KMS-11 (cell line): ENCODE results near the gene MTMR12.

Source experiments
- H2AFZ ChIP-seq: fragments of 200-600 bp; sonication (generic); 2 replicates; pipeline ENCODE4 v1.6.1; 2016; ENCODE audit warnings: antibody characterized with exemption, mixed run types, low read depth
- H3K27ac ChIP-seq: fragments of 200-600 bp; sonication (generic); 2 replicates; pipeline ENCODE4 v1.6.1; 2016; ENCODE audit warnings: mild to moderate bottlenecking, mixed run types
- H3K27me3 ChIP-seq: fragments of 200-600 bp; sonication (generic); 2 replicates; pipeline ENCODE4 v1.6.1; 2017; ENCODE audit warnings: mild to moderate bottlenecking, low read depth, mixed run types, moderate library complexity; ENCODE audit not compliant: insufficient read depth
- H3K36me3 ChIP-seq: fragments of 200-600 bp; sonication (generic); 2 replicates; pipeline ENCODE4 v1.6.1; 2017; ENCODE audit warnings: mild to moderate bottlenecking, mixed run types; ENCODE audit not compliant: insufficient read depth
- H3K4me1 ChIP-seq: fragments of 200-600 bp; sonication (generic); 2 replicates; pipeline ENCODE4 v1.6.1; 2016; ENCODE audit warnings: mild to moderate bottlenecking, low read depth, mixed run types; ENCODE audit not compliant: poor library complexity, severe bottlenecking
- H3K4me2 ChIP-seq: fragments of 200-600 bp; sonication (generic); 2 replicates; pipeline ENCODE4 v1.7.0; 2016; ENCODE audit warnings: mild to moderate bottlenecking, mixed run types
- H3K4me3 ChIP-seq: fragments of 200-600 bp; sonication (generic); IDR thresholded peaks from 2 replicates; pipeline ENCODE4 v1.6.1; 2017; ENCODE audit warnings: low read depth, low read length, mixed read lengths; ENCODE audit not compliant: insufficient read depth
- H3K79me2 ChIP-seq: fragments of 200-600 bp; sonication (generic); 2 replicates; pipeline ENCODE4 v1.6.1; 2016; ENCODE audit warnings: low read depth, mixed run types; ENCODE audit not compliant: insufficient read depth
- H3K9ac ChIP-seq: fragments of 200-600 bp; sonication (generic); 2 replicates; pipeline ENCODE4 v1.6.1; 2016; ENCODE audit warnings: mild to moderate bottlenecking, mixed run types
- H4K20me1 ChIP-seq: fragments of 200-600 bp; sonication (generic); 2 replicates; pipeline ENCODE4 v1.6.1; 2016; ENCODE audit warnings: mild to moderate bottlenecking, mixed run types; ENCODE audit not compliant: insufficient read depth
- CTCF ChIP-seq: fragments of 200-600 bp; sonication (generic); conservative IDR thresholded peaks from 2 replicates; pipeline ENCODE4 v1.6.1; 2017; ENCODE audit warnings: low read depth, mild to moderate bottlenecking, antibody characterized with exemption, low read length, moderate library complexity, mixed read lengths

MTMR12 gene

GRCh38 chr5:32304622-32305021, 8.1 kb downstream of the MTMR12 start:
- H2AFZ ChIP-seq, result no peak overlapping the region
- H3K4me1 ChIP-seq, result peaks cover 25% of the 10 kb centered on the region
- H4K20me1 ChIP-seq, result no peaks in the 10 kb centered on the region
- peaks cover 27% of the 10 kb centered on the region; the same call in 1 of the 2 replicates for H3K79me2 ChIP-seq
- H3K36me3 ChIP-seq, result no peaks in the 10 kb centered on the region
- no peak for TF ChIP-seq CTCF
- no peaks in the 10 kb centered on the region for H3K27me3 ChIP-seq
- no peak overlapping the region for H3K9ac ChIP-seq
- H3K4me2 ChIP-seq, result no peak overlapping the region
- no peak overlapping the region for H3K27ac ChIP-seq
- H3K4me3 ChIP-seq, result no peak overlapping the region

- Histone ChIP-seq H2AFZ (no peak overlapping the region), H3K27me3 (no peaks in the 10 kb centered on the region), H3K79me2 (peaks cover 27% of the 10 kb centered on the region; the same call in 1 of the 2 replicates), H3K4me1 (peaks cover 27% of the 10 kb centered on the region), H3K27ac (no peak overlapping the region), H3K4me3 (no peak overlapping the region), H3K4me2 (no peak overlapping the region), H4K20me1 (no peaks in the 10 kb centered on the region), H3K9ac (no peak overlapping the region), H3K36me3 (no peaks in the 10 kb centered on the region)
- TF ChIP-seq CTCF, result no peak
These were observed 9.0 kb downstream of the MTMR12 start for GRCh38 chr5:32303755-32304120.

- Histone ChIP-seq H3K27me3 (no peaks in the 10 kb centered on the region), H3K9ac (no peak overlapping the region), H3K4me1 (peaks cover 29% of the 10 kb centered on the region), H3K27ac (no peak overlapping the region), H2AFZ (no peak overlapping the region), H3K4me3 (no peak overlapping the region), H3K36me3 (no peaks in the 10 kb centered on the region), H3K79me2 (peaks cover 24% of the 10 kb centered on the region; the same call in 1 of the 2 replicates), H3K4me2 (no peak overlapping the region), H4K20me1 (no peaks in the 10 kb centered on the region)
- TF ChIP-seq CTCF, result no peak
These were observed 9.6 kb downstream of the MTMR12 start for GRCh38 chr5:32302835-32303754.

- no peak for TF ChIP-seq CTCF
- Histone ChIP-seq H3K27ac (no peak overlapping the region), H4K20me1 (no peaks in the 10 kb centered on the region), H3K36me3 (no peaks in the 10 kb centered on the region), H3K9ac (no peak overlapping the region), H3K4me3 (no peak overlapping the region), H3K27me3 (no peaks in the 10 kb centered on the region), H3K4me2 (no peak overlapping the region), H2AFZ (no peak overlapping the region), H3K79me2 (peaks cover 15% of the 10 kb centered on the region; the same call in 1 of the 2 replicates), H3K4me1 (peaks cover 31% of the 10 kb centered on the region)
These were observed 10.8 kb downstream of the MTMR12 start for GRCh38 chr5:32301891-32302290.
